NCI-H1694 treated with DMSO at 0.1 percent for 48 hours (cell line): ENCODE data around the gene SKI.

ENCODE experiments used
- DNase-seq: peaks from one replicate; lab custom pipeline; 2025; lab: John Stamatoyannopoulos, UW

SKI gene

DNA sequence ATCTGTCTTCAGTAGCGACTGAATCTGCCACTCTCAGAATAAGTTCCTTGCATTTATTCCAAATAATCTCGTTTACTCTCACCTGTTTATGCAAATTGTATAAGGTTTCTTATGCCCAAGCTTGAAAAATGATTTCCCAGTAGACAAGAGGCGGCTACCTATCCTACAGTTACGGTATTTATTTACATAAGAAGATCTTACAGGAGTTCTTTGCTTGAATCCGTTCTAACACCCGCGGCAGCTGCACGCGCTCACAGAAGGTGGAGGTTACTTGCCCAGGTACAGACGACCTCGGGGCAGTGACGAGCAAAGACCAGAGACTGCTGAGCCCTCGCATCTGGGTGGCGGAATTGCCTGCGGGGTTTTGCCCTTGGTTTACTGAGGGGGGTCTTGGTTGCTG, 79.9 kb downstream of the SKI start:
- DNase-seq, result no peak

GRCh38 chr1:2308844-2309243, 80.7 kb downstream of the SKI start:
- DNase-seq, result no peak

- no peak for DNase-seq
Measured at GRCh38 chr1:2310332-2311183, 82.4 kb downstream of the SKI start.

GRCh38 chr1:2311184-2312032, 83.3 kb downstream of the SKI start:
- peak; percentile 48 for DNase-seq

DNA sequence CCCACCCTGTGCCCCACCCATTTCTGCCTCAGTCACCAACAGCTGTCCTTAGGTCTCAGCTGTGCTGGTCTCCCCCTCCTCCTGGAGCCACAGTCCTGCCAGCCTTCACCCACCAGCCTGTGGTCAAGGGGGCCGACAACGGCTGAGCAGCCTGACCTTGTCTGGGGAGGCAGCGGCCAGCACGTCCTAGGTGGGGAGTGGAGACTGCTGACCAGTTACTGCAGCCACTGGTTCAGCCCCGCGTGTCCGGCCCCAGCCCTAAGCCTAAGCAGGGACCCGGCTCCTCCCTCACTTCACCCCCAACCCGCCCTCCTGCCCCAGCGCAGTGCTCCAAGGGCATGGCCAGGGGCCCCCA, 84.0 kb downstream of the SKI start:
- no peak for DNase-seq

GRCh38 chr1:2312515-2313301, 84.6 kb downstream of the SKI start:
- DNase-seq, result peak; percentile 47

DNA sequence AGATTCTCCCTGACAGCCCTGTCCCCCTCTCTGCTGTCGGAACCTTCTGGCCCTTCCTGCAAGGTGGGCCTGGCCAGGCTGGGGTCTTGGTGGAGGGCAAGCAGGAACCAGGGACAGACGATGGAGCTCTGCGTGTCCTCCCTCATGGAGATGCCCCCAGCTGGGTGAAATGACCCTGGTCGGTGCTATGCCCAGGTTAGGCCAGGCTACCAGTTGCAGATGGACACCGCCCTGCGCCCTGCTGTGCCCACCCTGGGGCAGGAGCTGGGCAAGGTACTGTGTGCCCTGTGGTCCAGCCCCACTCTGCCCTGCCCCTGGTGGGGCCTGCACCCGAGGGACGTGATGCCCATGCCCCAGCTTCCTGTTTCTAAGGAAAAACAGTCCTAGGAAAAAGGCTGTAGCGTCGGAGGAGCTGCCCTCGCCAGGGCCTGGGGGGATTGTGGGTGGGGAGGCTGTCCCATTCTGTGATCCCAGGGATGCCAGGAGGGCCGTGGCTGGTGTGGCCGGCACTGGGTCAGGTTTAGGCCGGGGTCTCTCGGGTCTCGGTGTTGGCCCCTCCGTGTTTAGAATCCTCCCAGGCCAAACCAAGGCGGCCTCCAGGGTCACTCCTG, 85.6 kb downstream of the SKI start:
- no peak for DNase-seq

DNA sequence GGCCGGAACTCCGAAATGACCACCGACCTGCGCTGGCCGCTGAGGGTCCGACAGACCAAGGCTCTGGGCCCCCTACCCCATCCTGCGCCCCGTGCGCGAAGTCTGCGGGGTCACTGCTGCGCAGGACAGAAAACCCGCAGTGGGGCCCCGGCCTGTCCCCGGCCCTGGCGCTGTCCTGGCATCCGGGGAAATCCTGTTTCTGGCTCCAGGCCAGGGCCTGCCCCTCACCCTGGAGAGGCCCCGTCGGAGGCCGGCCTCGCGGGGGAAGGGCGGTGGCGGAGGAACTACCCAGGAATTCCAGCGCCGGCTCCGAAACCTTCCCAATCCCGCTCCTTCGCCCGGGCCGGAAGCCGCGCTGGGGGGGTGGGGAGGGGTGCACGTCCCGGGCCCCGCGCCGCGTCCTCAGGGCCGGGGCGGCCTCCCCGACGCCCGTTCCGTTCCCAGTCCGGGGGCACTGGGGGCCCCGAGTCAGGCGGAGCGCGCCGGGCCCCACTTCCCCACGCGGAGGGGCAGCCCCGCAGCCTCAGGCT, 86.2 kb downstream of the SKI start:
- peak; percentile 8 for DNase-seq

DNA sequence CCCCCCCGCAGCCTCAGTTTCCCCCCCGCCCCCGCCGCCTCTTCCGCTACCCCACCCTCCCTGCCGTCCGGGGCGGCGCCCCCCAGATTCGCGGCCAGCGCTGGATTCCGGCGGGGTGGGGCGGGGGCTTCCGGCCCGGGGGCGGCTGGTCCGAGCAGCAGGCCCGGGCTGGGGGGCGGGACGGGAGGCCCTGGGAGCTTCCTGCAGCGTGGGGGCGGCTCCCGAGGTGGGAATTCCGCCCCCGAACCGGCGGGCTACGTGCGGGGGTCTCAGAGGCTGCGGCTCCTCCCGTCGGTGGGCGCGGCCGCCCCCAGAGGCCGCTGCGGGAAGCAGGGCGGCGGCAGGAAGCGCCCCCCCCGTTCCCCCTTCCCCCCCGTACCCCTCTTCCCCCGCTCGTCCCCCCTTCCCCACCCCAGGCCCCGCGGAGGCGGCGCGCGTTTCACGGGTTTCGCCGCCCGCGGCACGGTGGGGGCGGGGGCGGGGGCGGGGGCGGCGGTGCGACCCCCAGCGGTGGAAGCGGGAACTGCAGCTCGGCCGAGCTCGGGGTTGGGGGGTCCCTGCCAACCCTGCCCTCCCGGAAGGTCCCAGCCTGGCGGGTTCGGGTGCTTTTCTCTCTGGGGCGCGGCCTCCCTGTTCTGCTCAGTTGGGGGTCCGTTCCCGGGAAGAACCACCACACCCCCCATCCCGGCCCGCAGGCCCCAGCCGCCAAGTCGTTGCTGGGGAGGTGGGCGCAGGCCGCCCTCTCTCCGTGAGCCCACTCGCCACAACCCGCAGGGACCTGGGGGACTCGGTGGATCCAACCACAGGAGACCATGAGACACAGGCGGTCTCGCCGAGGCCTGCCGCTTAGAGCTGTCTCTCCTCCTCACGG, 86.9 kb downstream of the SKI start:
- peak; percentile 24 for DNase-seq

- DNase-seq, result no peak
Measured at GRCh38 chr1:2315674-2316450, 87.7 kb downstream of the SKI start.

GRCh38 chr1:2316451-2316961, 88.4 kb downstream of the SKI start:
- no peak for DNase-seq

- no peak for DNase-seq
Measured at GRCh38 chr1:2317230-2318065, 89.3 kb downstream of the SKI start.

- DNase-seq, result no peak
Measured at GRCh38 chr1:2318314-2319278, 90.5 kb downstream of the SKI start.

GRCh38 chr1:2319291-2319690, 91.2 kb downstream of the SKI start:
- DNase-seq, result no peak

DNA sequence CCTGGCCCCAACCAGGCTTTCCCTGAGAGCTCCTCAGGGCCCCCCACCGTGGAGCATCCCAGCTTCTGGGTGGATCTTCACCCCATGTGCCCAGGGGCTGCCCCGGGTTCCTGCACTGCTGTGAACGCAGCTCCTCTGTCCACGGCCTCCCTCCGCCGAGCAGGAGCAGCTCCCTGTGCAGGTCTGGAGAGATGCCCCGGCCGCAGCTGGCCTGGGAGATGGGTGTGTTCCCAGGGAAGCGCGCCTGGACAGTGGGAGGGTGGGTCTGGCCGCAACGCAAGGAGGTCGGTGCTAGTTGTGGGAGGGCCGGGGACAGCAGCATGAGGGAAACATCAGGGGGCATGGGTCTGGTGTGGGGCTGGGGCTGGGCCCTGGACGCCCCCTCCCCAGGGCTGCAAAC, 91.9 kb downstream of the SKI start:
- DNase-seq, result no peak

DNA sequence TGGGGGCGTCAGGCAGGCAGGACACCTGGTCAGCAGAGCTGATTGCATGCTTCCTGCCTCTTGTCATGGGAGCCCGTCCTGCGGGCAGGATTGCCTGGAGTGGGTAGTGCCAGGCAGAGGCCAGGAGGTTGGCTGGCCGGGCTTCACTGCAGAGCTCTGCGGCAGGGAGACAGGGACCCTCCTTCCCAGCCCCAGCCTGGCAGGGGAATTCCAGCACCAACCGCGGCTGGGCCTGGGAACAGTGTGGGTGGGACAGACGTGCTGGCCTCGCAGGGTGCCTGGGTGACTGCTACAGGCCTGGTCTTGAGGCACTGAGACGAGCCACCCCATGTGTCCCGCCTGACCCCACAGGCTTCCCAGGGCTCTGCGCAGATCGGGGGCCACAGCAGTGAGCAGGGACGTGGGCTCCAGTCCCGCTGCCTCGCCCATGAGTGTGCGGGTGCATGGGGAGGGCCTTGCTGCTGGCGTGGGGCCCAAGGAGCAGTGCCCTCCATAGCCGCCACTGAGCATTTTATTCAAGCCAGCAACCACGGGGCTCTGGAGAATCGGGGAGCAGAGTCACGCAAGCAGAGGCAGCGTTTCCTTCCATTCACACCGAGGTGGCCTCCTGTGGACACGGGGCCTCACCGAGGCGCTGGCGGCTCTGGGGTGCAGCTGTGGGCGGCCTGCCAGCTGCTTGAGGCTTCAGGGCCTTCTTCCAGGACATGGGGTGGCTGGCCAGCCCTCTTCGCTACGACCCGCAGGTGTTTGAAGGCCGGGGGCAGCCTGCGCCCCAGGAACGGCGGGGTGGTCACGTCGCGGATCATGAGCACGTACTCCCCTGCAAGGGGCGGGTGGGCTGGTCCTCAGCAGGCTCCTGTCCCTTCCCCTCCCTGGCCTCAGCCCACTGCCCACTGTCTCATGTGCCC, 92.9 kb downstream of the SKI start:
- DNase-seq, result no peak
